ENCODE results near the gene SPTA1.
"Not testable (repeated sequence)": the region's sequence is repeated elsewhere in the genome, so short reads cannot be mapped to it uniquely, and the experiment has no call there.

The SPTA1 gene

DNA sequence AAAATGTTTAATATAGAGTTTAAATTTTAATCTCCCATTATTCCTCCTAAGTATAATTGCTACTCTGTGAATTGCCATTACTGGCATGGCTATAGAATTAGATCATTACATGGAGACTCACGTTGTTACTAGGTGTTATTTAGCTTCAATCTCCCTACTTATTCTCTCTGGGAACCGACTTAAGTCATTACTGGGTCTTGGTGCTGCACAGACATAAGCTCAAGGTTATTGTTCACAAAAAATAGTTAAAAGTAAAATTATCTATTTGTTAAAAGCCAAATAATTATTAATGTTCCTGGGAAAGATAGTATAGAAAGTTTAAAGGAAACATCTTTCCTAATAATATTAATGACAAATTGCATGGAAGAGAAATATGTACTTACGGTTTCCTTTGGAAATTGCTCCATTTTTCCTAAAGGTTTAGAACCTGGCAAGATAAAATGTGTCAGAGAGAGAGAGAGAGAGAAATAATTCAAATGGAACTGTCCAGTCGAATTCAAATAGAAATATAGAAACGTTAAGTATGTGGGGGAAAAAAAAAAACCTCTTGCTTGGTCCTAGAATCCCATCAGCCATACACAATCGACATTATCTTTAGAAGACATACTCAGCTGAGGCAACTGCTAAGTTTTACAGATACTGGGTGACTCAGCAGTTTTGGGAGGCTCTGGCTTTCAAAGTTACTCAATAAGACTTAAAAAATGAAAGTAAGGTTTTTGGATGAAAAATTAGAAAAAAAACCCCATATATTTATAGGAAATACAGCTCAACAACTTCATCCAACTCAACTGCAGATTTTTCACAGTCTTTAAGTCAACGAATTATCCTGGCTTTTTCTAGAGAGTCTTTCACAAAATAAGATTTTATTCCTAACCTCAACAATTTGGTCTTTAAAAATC is at the start of gene SPTA1:
SPTA1 (minus strand) TSS at position 605 of the 899 bp plus-strand sequence; CDS start at position 407, 198 bp downstream.
- no peak for DNase-seq

DNA sequence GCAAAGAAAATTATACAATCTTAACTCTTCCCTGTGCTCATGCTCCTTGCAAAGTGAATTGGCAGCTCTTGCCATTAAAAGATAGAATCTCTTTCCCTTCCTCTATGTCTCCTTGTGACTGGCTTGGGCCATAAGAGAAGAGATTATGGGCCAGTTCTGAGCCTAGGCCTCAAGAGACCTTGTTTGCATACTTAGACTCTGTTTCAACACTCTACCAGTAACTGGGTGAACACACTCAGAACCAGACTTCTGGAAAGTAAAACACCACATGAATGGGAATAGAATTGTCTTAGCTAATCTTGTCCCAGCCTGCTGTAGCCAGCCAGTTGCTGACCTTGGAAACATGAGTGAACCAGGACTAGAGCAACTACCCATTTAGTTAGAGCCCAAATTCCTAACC is 49.3 kb upstream of the SPTA1 start:
- no peak for DNase-seq

DNA sequence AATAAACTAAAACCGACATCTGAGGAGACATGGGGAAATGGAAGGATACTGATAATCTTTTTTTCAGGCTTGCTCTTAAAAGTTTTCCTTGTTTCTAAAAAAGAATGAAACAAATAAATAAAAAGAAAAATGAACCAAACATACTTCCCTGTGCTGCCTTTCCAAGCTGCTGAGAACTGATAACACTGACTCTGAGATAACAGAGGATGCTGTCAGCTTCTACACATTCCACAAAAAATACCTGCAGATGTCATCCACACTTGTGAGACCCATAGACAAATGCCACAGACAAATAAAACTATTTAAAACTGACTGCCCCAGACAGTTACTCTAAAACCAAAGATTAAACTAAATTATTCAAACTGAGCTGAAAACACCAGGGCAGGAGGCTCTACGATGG is 46.0 kb upstream of the SPTA1 start:
- no peak for DNase-seq

DNA sequence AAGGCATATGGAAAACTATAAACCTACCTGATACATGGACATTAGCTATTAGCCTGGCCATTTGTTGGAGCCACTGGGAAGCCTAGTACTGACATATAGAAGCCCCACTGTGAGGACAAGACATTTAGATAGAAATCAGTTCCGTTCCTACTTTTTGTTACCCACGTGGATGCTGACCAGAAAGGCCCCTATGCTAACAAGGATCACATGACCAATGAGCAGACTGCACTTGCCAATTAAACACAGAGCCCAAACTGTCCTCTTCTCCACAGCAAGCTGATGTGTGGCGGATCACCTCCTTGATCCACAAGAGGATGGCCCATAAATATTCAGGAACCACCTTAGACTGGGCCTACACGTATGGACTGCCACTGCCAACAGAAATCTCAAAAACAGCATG is 45.2 kb upstream of the SPTA1 start:
- DNase-seq, result no peak

DNA sequence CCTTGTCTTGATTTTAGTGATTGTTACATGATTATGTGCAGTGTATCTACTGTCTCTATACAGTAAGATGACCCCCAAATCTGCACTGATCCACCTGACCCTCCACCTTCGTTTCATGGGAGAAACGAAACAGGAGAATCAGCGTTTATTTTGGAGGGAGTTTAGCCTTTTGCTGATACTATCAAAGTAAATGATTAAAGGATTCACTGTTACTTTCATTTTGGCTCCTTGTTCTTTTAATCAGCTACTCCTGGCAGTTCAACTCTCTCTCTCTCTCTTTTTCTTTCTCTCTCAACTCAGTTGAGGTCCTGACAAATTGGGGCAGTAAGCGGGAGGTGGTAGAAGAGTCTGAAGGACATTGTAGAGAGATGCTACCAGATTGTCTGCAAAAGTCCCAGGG is 43.9 kb upstream of the SPTA1 start:
- no peak for DNase-seq

DNA sequence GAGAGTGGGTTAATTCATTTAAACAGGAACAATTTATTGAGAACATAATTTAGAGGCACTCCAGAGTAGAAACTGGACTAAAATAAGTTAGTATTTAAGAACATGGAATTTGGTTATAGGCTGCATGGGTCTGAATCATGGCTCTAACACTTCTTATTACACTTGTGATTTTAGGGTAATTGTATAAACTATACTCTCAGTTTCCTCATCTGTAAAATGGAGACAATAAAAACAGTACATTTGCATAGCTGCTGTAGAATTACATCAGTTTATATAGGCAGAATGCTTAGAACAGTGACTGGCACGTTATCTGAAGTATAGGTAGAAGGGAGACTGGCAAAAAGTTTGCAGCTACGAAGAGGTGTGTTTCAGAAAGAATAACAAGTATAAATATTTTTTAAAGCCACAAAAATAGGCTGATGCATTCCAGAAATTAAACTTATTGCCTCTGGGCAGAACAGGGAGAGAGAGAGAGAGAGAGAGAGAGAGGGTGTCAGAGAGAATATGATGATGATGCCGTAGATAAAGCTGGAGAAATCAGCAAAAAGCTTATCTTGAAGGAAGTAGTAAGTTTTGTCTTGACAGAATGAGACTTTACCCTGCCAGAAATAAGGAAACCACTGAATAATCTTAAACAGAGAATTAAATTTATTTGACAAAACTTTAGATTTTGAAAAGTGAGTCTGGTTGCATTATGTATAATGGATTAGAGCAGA is 42.2 kb upstream of the SPTA1 start:
- DNase-seq, result no peak

DNA sequence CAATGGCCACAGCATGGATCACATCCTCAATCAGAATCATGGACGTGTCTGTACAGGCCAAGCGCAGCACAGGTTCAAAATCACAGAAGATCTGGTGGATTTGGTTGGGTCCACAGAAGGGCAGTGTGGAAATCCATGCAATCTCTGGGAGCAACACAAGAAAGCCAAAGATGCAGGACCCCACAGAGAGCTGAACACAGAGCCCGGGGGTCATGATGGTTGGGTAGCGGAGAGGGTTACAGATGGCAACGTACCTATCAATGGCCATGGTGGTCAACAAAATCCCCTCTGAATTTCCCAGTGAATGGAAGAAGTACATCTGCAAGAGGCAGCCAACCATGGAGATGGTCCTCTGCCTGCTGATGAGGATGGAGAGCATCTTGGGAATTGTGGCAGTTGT is 37.9 kb upstream of the SPTA1 start:
- DNase-seq, result no peak

DNA sequence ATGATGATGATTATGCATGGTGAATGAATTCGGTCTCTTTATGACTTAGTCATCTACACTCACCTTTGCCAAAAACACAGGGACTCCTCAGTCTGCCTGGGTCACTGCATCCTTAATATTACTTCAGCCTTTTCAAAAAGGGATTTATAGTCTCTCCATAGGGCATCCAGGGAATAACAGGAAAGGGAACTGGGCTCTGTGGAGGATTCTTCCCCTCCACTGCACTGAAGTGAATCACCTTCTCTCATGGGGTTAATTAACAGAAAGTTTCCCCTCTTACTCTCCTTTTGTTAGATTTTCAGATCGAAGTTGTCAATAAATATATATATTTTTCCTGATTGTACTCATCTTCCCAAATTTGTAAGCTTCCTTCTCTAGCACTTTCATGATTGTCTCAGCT is 34.1 kb upstream of the SPTA1 start, which contains the start of gene OR6K3:
OR6K3 (minus strand) TSS at position 101 of the 400 bp plus-strand sequence. CDS start 2,605 bp downstream, outside the sequence.
- no peak for DNase-seq

DNA sequence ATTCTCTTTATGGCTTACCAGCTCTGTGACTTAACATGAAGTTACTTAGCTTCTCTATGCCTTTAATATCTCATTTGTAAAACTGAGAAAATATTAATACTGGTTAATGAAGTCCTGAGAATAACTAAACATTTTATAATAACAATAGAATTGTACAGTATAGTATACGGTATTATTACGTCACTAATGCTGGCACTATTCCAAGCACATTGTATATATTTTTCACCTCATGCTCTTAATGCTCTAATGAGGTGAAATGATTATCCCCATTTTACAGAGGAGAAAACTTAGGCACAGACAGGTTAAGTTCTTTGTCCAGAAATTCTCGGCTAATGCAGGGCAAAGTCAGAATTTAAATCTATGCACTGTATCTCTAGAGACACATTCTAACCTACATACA is 33.1 kb upstream of the SPTA1 start:
- no peak for DNase-seq

DNA sequence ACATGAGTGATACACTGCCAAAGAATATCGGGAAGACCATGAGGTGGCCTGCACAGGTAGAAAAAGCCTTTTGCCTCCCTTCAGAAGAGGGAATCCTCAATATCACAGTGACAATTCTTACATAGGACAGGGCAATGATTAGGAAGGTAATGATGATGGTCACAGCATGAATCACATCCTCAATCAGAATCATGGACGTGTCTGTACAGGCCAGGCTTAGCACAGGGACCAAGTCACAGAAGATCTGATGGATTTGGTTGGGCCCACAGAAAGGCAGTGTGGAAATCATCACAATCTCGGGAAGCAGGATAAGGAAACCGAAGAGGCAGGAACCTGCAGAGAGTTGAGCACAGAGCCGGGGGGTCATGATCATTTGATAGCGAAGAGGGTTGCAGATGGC is 30.8 kb upstream of the SPTA1 start:
- no peak for DNase-seq

DNA sequence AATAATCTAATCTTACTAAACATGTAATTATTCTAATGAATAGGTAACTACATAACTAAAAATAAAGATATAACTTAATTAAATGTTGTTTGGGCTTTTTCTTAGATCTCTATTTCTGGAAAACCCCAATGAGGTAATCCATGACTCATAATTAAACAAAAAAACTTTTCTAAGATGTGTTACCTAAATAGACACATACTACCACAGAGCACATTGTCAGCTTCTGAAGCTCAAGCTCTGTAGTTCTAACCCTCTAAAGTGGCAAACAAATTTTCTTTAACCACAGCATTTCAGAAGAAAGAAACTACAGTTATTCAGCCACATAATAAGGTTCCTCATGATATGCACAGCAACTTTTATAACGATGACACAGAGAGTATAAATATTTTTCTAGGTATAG is 29.8 kb upstream of the SPTA1 start:
- no peak for DNase-seq

DNA sequence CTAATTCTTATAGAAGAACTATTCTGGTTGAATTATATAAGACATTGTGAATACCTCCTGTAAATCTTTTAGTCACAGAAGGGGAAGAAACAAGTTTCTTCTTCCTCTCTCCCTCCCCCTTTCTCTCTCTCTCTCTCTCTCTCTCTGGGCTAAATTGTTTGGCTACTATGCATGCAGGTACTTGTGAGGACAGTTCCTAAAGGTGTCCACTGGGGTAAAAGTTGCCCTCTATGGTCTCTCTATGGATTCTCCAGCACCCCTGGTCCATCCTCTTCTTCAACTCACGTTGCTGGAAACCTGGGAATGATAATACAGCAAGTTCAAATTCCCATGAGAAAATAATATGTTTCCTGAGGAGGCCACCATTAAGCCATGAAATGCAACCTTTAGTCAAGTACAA is 28.2 kb upstream of the SPTA1 start:
- no peak for DNase-seq

DNA sequence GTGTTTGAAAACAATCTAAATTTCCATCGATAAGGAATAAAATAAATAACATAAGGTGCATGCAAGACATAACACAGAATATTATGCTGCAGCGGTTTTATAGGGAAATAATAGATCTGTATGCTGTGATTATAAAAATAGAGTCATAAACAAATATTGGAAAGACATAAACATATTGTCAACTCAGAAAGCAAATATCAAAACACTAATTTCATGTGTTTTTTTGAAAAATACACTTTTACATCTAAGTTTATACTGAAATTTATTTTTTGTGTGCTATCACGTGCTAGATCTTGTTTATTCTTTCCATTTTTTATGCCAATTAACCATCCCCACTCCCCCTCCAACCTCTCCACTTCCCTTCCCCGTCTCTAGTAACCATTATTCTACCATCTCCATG is 24.6 kb upstream of the SPTA1 start:
- DNase-seq, result no peak

DNA sequence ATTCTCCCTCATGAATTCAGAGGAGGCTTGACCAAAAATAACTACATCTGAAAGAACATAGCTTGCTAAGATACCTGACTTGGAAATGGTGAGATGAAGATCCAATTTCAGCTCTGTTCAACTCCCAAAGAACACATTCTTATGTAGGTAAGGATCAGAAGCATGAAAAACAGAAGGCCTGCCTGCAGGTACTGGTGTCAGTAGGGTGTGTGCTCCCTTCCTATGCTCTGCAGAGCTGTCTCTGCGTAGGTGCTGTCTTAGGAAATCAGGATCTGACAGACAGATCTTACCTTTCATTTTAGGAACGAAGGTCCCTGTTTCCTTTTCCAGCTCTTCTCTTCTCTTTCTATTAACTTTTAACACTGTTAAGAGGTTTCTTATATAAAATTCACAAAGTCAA is 19.6 kb upstream of the SPTA1 start:
- no peak for DNase-seq

DNA sequence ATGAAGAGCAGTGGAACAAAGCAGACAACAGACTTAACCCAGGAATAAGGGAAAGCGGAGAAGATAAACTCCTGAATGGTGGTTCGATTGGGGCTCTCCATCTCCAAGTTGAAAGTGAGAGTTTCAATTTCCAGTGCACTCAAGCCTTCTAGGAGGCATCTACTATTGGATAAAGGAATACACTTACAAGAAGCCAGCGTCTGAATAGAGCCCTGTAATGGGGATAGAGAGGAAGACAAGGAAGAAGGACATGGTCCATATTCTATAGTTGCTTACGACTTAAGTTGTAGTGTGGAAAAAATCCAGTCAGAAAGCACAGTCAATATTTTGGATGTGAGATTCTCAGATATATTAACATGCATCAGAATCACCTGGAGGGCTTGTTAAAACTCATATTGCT is 14.0 kb upstream of the SPTA1 start, which contains the start of gene OR6K2:
OR6K2 (minus strand) TSS at position 101 of the 400 bp plus-strand sequence; CDS start at position 101, 0 bp downstream.
- no peak for DNase-seq

DNA sequence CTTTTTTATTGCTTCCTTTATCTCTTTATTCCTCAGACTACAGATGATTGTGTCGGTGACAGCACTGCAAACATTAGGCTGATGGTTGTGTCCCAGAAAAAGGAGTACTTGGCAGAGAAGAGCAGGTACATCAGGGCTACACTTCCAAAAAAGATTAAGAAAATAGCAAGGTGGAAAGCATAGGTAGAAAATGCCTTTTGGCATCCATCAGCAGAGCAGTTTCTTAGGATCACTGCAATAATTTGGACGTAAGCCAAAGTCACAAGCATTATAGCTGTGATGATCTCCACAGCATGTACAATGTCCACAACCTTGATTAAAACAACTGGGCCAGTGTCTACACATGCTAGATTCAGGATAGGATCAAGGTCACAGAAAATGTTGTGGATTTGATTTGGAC is 8.1 kb upstream of the SPTA1 start:
- DNase-seq, result no peak

DNA sequence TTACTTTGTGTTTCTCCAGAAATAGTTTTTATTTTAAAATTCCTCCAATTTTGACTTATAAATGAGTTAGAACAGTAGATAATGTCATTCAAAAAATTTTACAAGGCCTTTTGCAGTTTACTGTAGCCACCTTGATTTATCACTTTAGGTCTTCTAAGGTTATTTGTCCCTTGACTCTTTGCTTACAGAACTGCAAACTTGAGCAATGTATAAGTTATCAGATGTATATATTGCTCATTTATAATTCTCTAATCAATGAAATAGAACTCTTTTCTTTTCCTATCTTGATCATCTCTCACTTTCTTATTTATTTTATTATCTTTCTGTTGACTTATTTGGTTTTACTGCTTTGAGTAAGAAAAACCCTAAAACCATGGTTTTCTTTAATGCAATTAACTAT is 5.8 kb upstream of the SPTA1 start:
- DNase-seq, result no peak

DNA sequence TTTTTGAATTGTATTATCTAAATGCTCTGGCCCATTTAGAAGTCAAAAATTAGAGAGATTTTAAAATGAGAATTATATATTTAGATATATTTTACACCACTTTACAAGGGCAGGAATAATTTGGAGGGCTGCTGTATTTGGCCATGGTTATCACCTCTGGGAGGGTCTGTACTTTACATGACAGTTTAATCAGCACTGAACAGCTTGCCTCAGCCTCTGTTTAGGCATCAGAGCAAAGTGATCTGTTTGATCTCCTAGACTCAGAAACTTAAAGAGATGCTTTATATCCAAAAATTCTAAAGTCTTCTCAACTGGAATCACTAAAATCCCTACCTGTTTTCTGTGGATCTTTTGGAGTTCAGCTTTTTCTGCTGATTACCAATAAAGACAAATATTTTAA is 5.4 kb upstream of the SPTA1 start:
- DNase-seq, result no peak

DNA sequence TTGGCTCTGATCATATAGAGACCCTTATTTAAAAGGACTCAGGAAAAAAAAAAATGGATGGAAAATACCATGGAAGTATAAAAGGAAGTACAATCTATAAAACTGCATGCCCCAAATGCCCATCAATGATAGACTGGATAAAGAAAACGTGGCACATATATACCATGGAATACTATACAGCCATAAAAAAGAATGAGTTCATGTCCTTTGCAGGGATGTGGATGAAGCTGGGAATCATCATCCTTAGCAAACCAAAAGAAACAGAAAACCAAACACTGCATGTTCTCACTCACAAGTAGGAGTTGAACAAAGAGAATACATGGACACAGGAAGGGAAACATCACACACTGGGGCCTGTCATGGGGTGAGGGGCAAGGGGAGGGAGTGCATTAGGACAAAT is 4.6 kb upstream of the SPTA1 start:
- DNase-seq, result not testable (repeated sequence)

DNA sequence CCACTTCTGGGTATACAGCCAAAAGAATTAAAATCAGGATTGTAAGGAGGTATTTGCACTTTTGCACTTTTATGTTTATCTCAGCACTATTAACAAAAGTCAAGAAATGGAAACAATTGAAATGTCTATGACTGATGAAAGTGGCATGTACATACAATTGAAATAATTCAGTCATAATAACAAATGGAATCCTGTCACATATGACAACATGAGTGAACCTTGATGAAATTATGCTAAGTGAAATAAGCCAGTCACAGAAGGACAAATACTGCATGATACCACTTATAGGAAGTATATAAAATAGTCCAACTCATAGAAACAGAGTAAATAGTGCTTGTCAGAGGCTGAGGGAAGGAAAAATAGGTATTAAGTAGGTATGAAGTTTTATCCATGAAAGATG is 3.4 kb upstream of the SPTA1 start:
- no peak for DNase-seq

DNA sequence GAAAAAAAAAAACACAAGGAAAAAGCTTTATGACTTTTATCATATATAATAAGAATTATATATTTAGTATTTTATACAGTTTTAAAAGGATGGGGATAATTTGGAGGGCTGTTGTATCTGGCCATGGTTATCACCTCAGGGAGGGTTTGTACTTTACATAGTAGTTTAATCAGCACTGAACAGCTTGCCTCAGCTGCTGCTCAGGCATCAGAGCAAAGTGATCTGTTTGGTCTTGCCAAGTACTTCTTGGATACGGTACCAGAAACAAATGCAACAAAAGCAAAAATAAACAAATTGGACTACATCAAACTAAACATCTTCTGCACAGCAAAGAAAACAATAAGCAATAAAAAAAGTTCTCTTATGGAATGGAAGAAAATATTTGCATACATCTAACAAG is 2.6 kb upstream of the SPTA1 start:
- no peak for DNase-seq

DNA sequence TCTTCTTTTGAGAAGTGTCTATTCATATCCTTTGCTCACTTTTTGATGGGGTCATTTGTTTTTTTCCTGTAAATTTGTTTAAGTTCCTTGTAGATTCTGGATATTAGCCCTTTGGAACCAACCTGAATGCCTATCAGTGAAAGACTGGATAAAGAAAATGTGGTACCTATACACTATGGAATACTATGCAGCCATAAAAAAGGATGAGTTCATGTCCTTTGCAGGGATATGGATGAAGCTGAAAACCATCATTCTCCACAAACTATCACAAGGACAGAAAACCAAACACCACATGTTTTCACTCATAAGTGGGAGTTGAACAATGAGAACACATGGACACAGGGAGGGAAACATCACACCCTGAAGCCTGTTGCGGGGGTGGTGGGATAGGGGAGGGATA is 1.8 kb upstream of the SPTA1 start:
- DNase-seq, result not testable (repeated sequence)

DNA sequence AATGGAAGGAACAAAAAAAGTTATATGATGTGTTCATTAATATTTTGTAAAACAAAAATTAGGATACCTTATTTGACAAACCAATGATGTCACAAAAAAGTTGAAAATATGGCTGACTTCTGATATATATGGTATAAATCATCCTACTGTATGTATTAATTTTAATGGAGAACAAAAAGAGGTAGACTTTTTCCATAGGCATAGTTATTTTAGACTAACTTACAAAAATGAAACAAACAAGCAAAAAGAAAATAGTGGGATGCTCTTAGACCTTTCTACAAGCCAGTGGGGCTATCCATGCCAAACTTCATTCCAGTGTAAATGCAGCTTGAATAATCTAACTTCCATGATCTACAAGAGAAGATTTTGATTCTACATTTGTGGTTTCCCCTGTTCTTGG is 522 bp upstream of the SPTA1 start:
- no peak for DNase-seq

DNA sequence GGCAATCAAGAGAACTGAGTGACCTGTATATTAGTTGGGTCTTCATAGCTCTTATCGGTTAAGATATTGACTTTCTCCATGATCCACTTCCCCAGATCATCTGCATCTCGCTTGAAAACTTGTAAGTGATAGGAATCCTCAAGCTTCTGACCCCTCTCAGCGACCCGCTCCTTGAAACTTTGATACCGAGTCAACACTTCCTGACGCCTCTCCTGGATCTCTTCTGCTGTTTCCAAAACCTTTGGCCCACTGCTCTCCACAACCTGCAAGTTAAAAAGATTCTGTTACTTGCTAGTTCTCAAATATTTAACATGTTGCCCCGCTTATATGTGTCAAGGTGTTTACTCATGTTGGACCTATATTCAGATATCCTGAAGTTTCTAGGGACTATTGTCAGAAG is 1.4 kb downstream of the SPTA1 start:
- no peak for DNase-seq

Data from NCI-H2029 (cell line).